Stimulated activated CD8-positive, alpha-beta memory T cell treated with anti-CD3 and anti-CD28 coated beads, Interleukin-4, amount 100 ng/mL, for 4 hours (primary cell): ENCODE results near the gene DNAH11.
"Not testable (repeated sequence)": the region's sequence is repeated elsewhere in the genome, so short reads cannot be mapped to it uniquely, and the experiment has no call there.

ENCODE experiments used
- DNase-seq, 2 donors: peaks; one replicate each; pipeline ENCODE4 v3.0.0-alpha.2; 2020; ENCODE audit warnings: low read depth in 2 of 2, low spot score in 1 of 2

Gene DNAH11

DNA sequence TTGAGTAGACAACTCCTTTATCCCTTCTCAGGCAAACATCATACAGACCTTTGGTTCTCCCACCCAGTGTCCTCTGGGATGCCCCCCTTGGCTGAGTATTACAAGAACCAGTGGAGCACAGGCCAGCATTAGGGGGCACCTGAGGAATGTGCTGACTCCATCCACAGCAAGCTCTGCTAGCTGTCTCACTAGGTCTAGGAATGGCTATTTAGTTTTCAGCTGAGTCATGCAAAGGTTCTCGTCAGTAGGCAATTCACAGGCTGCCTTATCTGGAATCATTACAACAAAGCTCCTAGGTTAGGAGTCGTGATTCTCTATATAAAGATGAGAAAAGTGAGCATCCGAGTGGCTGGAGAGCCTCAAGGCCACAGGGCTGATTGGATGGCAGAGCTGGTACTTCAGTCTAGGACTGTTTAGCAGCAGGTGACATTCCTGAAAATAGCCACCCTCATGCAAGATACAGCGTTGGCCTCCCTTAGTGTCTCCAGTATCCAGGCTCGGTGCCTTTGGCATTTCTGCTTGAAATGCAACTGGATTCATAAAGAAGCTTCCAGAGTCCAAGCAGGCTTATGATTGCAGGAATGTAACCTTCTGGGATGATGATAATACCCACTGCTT lies 327.1 kb downstream of the DNAH11 start:
- DNase-seq: no peak

DNA sequence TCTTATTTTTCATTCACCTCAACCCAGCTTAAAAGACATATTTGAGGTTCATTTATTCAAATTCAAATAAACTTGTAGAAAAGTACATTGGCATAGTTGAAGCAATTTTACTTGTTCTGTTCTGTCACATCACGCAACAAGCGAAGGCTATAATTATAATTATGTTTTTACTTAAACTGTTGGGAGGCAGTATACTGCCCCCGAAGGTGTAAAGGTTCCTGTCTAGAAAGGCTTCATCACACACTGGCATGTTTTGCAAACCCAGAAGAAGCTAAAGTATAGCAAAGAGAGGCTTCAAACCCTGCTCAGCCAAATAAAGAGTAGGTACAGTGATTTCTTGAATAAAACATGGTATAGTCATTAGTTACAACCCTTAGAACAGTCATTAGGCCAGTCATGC lies 340.2 kb downstream of the DNAH11 start:
- DNase-seq: no peak

DNA sequence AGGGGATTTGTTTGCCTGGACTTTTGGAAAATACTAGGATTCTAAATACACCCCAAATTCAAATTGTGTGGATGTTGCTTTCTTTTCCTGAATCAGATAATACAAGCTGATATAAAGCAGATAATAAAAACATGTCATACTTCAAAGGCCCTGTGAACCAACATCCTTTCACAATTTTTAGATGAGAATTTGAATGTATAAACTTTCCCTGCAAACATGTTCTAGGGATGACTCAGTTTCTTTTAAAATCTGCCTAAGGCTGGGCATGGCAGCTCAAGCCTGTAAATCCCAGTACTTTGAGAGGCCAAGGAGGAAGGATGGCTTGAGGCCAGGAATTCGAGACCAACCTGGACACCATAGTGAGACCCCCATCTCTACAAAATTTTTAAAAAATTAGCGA lies 340.7 kb downstream of the DNAH11 start:
- DNase-seq: not testable (repeated sequence)

DNA sequence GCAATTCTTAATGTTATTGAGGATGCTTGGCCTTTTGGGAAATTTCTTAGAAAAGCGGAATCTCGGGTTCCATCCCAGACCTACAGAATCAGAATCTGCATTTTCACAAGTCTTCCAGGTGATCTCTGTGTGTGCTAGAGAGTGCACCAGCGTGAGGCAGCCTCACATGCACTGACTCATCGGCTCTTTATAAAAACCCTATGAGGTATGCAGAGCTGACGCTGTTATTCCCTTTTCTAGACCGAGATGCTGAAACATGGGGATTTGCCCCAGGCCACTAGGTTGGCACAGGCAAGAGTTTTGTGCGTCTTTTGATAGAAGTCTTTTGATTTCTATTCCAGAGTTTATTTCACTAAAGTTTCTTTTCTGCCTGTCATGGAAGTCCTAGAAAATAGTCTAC lies 341.7 kb downstream of the DNAH11 start:
- no peak for DNase-seq

DNA sequence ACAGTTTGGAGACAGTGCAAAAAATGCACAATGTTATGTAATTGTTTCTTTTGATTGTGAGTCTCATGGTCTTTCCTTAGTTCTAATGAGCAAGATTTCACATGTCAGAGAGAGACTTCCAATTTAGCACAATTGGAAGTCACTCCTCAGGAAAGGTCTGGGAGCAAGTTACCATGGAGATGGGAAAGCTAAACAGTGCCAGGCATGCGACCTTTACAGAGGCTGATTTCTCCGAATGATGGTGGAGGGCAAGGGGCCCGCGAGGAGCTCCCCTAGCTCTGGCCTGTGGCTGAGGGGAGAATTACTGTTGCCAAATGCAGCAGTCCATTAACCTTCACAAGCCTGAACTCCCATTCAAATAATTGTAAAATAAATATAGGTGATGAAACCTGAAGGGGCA lies 343.6 kb downstream of the DNAH11 start:
- no peak for DNase-seq

DNA sequence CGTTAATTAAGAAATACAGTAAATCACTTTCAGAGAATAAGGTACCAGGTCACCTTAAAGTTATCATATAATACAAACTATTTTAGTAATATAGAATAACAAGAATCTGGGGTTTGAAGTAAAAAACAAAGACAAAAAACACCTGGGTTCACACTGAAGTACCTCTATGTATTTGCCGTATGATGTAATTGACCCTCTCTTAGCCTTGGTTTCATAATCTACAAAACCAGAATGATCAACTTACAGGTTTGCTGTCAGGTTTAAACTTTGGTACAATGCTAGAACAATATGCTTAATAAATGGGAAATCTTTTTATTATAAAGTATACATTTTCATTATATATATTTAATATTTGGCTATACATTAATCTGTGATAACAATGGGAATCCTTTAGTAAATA lies 344.5 kb downstream of the DNAH11 start:
- no peak for DNase-seq

DNA sequence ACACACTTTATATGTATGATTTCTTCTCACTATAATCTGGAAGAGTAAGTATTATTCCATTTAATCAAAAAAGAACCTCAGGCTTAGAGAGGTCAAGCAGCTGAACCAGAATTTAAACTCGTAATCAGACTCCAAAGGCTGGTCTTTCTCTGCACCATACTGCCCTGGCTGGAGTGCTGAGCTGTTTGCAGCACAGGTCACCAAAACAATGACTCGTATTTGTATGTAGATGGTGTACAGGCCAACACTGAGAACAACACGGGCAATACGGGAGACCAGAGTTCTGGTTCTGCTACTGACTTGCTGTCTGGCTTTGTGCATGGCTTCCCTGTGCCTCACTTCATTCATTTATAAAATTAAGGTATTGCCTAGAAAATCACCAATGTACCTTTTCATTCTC lies 344.9 kb downstream of the DNAH11 start:
- DNase-seq: no peak

DNA sequence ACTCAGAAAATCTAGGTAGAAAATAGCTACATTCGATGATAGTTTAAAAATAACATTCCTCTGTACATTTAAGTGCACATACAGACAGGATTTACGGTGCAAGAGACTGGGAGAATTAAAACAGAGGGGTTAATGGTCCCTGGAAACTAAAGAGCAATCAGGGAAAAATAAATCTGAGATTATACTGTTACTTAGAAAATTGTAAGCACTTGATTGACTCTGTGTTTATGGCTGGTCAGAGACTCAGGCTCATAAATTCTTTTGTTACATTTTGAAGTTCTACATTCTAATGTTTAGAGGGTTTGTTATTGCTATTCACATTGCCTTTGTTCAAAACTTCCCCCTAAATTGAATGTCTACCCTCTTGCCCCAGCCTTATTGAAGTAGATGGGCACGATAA lies 348.5 kb downstream of the DNAH11 start:
- DNase-seq: no peak

DNA sequence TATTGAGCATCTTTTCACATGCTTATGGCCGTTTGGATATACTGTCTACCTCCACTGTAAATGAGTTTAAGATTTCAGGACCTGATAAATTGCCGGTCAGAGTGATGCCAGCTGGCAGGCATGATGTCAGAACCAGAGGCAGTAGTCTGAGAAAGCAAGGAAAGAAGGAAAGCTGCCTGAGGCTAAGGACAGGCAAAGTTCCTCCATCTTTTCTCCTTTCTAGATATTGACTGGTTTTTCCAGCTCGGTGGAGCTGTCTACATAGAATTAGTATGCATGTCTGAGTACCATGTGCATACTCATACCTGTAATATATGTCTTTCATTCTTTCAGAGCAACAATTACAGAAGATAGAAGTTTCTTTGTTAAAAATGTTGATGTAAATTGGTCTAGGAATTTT lies 350.6 kb downstream of the DNAH11 start:
- no peak for DNase-seq

DNA sequence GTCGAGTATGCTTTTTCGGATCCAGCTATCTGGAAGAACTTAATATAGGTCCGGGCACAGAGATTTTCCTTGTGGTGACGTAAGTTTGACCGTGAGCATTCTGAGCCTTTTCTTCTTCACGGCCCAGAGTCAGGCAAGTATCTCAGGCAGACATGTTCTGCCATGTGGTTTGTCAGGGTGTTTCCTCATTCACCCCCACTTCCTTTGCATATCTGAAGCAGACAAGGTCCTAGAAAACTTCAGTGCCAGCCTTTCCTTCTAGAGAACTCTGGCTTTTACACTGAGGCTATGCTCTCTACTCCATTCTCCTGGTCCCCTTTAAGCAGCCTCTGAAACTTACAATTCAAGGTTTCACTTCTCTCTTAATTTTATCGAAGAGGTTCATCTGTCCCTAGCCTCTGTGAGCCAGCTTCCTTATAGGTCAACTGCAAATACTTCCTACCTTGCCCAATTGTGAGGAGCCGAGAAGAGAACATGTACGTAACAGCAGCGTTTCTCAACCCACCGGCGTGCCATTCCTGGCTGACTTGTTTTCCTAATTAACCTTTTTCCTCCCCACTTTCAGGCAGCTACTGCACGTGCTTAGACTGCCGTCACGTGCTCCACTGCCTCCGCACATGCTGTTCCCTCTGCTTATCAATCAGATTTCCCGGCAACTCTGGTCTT lies 355.6 kb downstream of the DNAH11 start:
- no peak for DNase-seq

DNA sequence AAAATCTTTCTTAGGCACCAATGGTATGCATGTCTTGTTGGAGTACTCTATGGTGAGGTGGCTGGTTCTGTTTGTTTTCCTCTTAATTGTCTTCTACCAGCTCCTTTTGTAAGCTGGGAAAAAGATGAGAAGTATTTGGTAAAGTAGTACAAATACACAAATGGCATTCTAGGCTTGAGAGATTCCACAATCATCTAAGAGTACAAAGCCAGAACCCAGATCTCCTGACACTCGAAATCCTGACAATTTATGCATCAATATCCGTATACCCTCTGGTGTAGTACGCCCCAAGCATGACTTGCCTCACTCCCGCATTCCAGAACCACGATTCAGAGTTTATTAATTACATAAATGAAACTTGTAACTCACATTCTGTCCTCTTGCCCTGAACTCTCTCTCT lies 359.4 kb downstream of the DNAH11 start:
- DNase-seq: no peak

DNA sequence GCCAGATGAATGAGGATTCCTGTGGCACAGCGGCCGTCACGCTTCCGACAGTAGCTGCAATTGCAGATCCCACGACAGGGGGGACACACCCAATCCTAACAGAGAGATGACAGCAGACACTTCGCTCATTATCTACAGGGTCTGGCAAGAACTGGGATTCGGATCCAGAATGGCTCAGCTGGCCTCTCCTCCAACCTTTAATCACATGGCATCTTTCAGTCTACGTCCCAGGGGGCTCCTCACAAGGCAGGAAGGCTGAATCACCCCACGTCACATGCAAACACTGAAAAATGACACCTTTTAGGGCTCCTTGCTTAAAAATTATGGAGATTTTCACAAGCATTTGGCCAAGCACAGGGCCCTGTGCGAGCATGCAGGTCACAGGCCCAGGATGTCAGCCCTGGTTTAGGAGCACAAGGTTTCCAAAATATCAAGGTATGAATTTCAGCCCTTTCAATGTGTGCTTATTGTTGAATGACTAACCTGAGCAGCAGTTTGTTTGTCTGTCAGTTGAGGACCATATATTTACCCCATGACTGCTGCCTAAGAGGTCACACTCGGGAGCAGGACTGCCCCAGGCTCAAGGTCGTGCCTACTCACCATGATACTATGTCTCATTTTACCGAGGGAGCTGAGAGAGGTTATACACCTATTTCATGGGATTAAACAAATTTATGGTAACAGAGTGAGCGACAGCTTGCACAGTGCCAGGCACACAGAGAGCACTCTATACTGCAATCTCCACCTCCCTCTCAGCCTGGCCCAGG lies 360.4 kb downstream of the DNAH11 start:
- no peak for DNase-seq

DNA sequence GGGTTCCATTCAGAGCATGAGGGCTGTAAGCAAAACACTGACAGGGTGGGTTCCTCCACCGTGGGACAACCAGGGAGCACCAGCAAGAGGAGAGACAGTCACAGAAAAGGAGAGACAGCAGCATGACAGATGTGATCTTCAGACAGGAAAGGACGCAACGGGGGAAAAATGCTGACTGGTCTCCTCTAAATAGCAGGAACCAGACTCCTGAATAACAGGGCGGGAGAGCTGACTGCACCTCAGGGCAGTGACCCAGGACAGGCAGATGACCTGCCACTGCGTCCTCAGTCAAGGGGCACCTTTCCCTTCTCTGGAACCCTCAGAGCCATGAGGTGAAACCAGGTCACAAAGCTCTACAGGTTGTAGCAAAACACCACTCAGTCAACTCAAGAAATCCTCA lies 365.9 kb downstream of the DNAH11 start:
- DNase-seq: no peak

DNA sequence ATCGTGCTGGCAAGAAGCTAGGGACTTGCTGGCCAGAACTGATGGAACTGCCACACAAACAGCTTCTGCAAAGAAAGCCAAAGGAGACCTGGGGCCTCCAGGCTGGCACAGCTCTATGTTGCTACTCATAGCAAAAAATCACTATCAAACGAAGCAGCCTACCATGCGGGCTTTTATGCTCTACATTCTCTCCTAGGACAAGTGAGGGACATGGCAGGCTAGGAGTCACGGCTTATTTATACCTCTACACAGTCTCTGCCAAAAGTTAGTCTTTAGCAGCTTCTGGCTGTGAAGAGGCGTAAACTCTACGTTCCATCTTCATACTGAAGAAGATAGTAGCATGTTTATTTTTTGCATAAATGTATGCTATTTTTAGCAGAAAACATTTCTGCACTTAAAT lies 367.4 kb downstream of the DNAH11 start:
- no peak for DNase-seq

DNA sequence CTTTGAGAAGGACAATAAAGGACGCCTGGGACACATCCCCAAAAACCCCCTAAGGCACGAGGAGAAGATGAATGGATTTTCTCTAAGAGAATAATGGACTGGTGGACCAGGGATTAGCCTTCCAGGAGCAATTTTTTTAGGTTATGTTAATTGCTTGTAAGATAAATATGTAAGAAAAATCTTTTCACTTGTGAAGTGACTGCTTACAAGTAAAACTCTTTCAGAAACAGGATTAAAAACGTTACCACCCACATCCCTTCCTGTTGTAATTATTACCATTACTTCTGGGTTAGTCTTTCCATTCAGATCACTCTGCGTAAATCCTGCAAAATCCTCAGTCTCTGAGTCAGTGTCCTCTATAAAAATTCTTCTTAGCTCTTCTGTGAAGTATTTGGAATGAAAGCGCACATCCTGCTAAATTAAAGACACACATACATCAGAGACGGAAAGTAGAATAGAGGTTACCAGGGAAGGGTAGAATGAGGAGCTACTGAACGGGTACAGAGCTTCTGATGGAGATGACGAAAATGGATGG lies 368.6 kb downstream of the DNAH11 start:
- DNase-seq: no peak

DNA sequence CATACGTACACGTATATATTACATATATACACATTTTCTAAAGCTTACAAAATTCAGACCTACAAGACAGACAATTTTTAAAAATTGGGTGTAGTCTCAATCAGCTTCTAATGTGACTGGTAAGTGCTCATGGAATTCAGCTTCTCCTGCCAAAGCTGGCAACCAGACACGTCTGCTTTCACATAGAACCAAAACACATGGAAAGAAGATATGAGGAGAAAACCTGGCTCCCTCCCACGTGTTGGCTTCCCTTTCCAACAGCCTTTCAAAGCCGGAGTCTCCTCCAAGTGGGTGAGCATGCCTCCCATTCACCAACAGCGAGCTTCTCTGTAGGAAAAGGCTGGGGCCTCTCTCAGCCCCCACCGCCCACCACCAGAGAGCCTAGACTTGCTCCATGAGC lies 369.5 kb downstream of the DNAH11 start:
- DNase-seq: no peak

DNA sequence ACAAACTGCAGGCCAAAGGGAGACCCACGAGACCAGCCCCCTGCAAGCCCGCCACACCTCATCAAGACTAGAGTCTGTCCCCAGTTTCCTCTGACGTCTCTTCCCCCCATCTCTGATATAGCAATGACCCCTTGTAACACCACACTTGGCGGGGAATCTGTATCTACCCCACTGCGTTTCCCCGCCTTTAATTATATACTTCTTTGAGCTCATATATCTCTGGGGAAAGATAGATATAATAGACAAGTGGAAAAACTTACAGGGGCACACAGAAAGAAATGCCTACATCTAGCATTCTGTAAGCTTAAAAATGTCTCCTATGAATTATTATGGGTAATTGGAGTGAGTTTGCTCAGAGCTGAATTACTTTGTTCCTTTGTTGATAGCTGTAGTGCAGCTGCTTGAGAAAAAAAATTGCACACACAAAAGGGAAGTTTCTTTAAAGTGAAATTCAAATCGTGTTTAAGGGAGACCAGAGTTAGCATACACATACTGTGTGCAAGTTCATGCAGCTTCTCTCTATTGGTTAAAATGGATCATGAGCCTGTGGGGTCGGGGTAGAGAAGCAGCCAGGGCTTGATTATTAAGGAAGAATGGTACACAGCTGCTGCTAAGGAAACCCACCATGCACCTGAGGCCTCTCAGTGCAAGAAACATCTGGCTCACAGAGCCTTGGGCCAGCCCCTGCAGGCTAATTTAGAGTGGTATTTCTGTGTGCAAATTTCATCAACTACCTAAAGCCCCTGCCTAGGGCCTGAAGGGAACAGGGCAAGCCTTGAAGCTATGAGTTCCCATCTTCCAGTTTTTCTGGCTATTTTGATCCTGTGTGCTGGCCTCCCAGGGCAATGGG lies 370.3 kb downstream of the DNAH11 start:
- no peak for DNase-seq

DNA sequence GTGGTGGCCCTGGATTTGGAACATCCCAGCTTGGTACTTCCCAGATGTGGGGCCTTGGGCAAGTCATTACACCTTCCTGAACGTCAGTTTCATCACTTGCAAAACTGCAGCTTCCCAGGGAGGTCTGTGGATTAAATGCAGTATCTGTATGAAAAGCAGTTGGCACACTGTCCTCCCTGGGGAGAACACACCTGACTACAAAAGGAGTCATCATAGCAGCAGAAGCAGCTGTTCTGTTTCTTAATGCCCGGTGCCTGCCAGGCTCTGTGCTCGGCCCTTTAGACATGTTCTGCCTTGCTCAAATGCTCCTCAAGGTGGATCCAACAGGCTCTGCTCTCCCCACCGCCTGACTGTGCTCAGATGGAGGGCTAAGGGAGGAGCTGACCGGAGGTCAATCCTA lies 371.8 kb downstream of the DNAH11 start:
- no peak for DNase-seq

DNA sequence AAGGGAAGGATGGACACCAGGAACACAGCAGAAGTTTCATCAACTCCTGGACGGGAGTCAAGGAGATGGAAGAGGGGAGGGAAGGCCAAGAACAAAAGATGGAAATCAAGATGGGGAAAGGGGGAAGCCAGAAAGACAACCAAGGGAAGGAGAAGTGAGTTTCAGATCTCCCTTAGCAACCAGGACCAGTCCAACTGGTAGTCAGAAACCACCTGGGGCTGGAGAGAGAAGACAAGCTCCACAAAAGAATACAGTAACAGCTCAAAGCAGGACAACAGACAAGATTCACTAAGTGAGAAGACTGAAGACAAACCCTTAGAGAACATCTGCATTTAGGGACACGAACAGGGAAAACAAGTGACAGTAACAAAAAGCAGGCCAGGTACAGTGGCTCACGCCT lies 372.3 kb downstream of the DNAH11 start:
- no peak for DNase-seq

DNA sequence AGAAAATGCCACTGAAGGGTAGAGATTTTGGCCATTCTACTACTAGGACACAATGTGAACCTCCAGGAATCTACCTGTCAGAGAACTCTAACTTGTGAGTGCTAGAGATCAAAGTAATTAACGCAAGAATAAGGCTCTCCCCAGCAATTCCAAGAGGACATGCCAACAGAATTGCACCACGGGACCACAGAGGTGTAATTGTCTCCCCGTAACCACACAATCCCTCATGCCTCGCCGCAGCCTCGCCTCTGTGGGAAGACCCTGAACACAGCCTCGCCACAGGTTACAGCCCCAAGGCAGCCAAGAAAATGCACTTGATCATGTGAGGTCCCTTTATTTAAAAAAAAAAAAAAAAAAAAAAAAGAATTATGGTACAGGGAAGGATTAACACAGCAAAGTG lies 373.3 kb downstream of the DNAH11 start:
- no peak for DNase-seq

DNA sequence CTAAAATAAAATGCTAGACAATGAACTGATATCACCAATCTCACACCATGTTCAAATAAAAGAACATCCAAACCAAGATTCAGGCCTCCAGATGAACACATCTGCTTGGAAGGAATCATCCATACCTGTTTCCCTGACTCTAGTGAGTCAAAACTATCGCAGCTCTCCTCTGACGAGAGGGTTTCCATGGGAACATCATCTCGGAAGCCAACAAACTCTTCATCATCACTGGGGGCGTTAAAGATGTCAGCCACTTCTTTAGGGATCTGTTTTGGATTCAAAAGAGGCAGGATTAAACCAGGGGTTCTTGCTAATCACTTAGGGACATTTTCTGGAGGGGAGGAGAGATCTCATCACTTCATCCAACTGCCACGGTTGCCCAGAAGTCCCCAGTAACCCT lies 373.8 kb downstream of the DNAH11 start:
- DNase-seq: no peak
